Activated CD4-positive, alpha-beta T cell treated with anti-CD3 and anti-CD28 coated beads, Interleukin-2, amount 10 ng/mL, durations not matched to agents 7 days and 5 days (primary cell): ENCODE results near the gene SIM1. TPM values are rescaled to one million over a fixed set of nuclear protein-coding genes. Genes with fewer than 3 reads are reported as not detected.
A peak's percentile ranks its signal among the peaks of the same experiment; 100 is the strongest.

Source experiments
- CTCF ChIA-PET: fragments of 350-600 bp; sonication (Branson Sonifier 250); formaldehyde crosslinking; loops from one replicate; lab custom pipeline; 2021; ENCODE audit warnings: antibody characterized with exemption; lab: Charles Lee
- POLR2A ChIA-PET: fragments of 350-600 bp; sonication (Branson Sonifier 250); formaldehyde crosslinking; loops from one replicate; lab custom pipeline; 2021; ENCODE audit warnings: antibody characterized with exemption; lab: Charles Lee
- DNase-seq: peaks from one replicate; pipeline ENCODE4 v3.0.0-alpha.2; 2020
- H3K27ac Mint-ChIP-seq: one replicate; pipeline ENCODE4 v1.8.0; 2021; ENCODE audit warnings: mild to moderate bottlenecking, moderate library complexity, mixed read lengths
- H3K27me3 Mint-ChIP-seq: one replicate; pipeline ENCODE4 v1.8.0; 2021; ENCODE audit warnings: mixed read lengths
- H3K36me3 Mint-ChIP-seq: one replicate; pipeline ENCODE4 v1.8.0; 2021; ENCODE audit warnings: low read depth, mixed read lengths
- H3K4me1 Mint-ChIP-seq: one replicate; pipeline ENCODE4 v1.8.0; 2021; ENCODE audit warnings: mixed read lengths
- H3K4me3 Mint-ChIP-seq: one replicate; pipeline ENCODE4 v1.8.0; 2021; ENCODE audit warnings: mild to moderate bottlenecking, moderate library complexity, mixed read lengths
- H3K9me3 Mint-ChIP-seq: one replicate; pipeline ENCODE4 v1.8.0; 2021; ENCODE audit warnings: mixed read lengths
- total RNA-seq, 2 experiments: library from RNA; stranded (reverse); gene quantifications; one replicate each; pipeline ENCODE4 v1.2.3, GENCODE V29; 2021

Gene SIM1
- total RNA-seq, 2 experiments from 2014 or later: not detected

GRCh38 chr6:100466410-100467128, 1.8 kb upstream of the SIM1 start:
- POLR2A ChIA-PET: no interaction called here

GRCh38 chr6:100465701-100466409, 1.1 kb upstream of the SIM1 start:
- Mint-ChIP-seq H3K36me3 (peaks cover 13% of the 10 kb centered on the region), H3K27ac (peak overlapping the region; percentile 80), H3K4me3 (peak overlapping the region; percentile 47), H3K27me3 (peaks cover 86% of the 10 kb centered on the region), H3K4me1 (peaks cover 20% of the 10 kb centered on the region), H3K9me3 (peaks cover 8% of the 10 kb centered on the region)
- no peak for DNase-seq
- ChIA-PET CTCF (interaction anchor here (0.6 to 3.5 kb wide), 3 partner anchors 9 to 961 kb away, joined by 4 to 20 read pairs (median 6); no protein-coding TSS in a partner anchor), POLR2A (no interaction called here)

More at GRCh38 chr6:100466410-100467128, 1.8 kb upstream of the SIM1 start:
- DNase-seq: no peak
- H3K27me3 Mint-ChIP-seq: peaks cover 87% of the 10 kb centered on the region
- peak overlapping the region; percentile 25 for H3K27ac Mint-ChIP-seq
- peak overlapping the region; percentile 6 for H3K4me3 Mint-ChIP-seq
- H3K4me1 Mint-ChIP-seq: peaks cover 17% of the 10 kb centered on the region
- peaks cover 13% of the 10 kb centered on the region for H3K36me3 Mint-ChIP-seq
- peaks cover 8% of the 10 kb centered on the region for H3K9me3 Mint-ChIP-seq
- CTCF ChIA-PET: interaction anchor here (0.6 to 3.5 kb wide), 4 partner anchors 10 to 961 kb away, joined by 4 to 20 read pairs (median 6); no protein-coding TSS in a partner anchor

GRCh38 chr6:100464162-100464851, 414 bp downstream of the SIM1 start:
- ChIA-PET CTCF (interaction anchor here (1.9 to 3.5 kb wide), 2 partner anchors 8 to 16 kb away, joined by 6 to 20 read pairs; no protein-coding TSS in a partner anchor), POLR2A (no interaction called here)
- Mint-ChIP-seq H3K27ac (peak overlapping the region; percentile 41), H3K36me3 (peaks cover 13% of the 10 kb centered on the region), H3K9me3 (peaks cover 8% of the 10 kb centered on the region), H3K4me3 (no peak overlapping the region), H3K27me3 (peaks cover 87% of the 10 kb centered on the region), H3K4me1 (peaks cover 20% of the 10 kb centered on the region)
- DNase-seq: no peak

- DNase-seq: no peak
- Mint-ChIP-seq H3K4me3 (no peak overlapping the region), H3K4me1 (peaks cover 20% of the 10 kb centered on the region), H3K36me3 (peaks cover 16% of the 10 kb centered on the region), H3K27me3 (peaks cover 89% of the 10 kb centered on the region), H3K9me3 (peaks cover 8% of the 10 kb centered on the region), H3K27ac (peak overlapping the region; percentile 41)
- POLR2A ChIA-PET: no interaction called here
- CTCF ChIA-PET: no interaction called here
These were observed 1.0 kb downstream of the SIM1 start for GRCh38 chr6:100463630-100464161.

GRCh38 chr6:100462706-100463629, 1.8 kb downstream of the SIM1 start:
- Mint-ChIP-seq H3K4me3 (peak overlapping the region; percentile 1), H3K27ac (no peak overlapping the region), H3K36me3 (peaks cover 15% of the 10 kb centered on the region), H3K4me1 (peaks cover 19% of the 10 kb centered on the region), H3K27me3 (peaks cover 90% of the 10 kb centered on the region), H3K9me3 (peaks cover 6% of the 10 kb centered on the region)
- no peak for DNase-seq
- CTCF ChIA-PET: interaction anchor here (1.1 kb wide), 1 partner anchor 9 kb away, joined by 3 read pairs; no protein-coding TSS in a partner anchor
- POLR2A ChIA-PET: no interaction called here

- Mint-ChIP-seq H3K4me1 (peaks cover 17% of the 10 kb centered on the region), H3K36me3 (peaks cover 13% of the 10 kb centered on the region), H3K27me3 (peaks cover 90% of the 10 kb centered on the region), H3K9me3 (peaks cover 6% of the 10 kb centered on the region), H3K4me3 (peak overlapping the region; percentile 34), H3K27ac (no peak overlapping the region)
- no peak for DNase-seq
- POLR2A ChIA-PET: no interaction called here
- CTCF ChIA-PET: interaction anchor here (1.1 kb wide), 1 partner anchor 10 kb away, joined by 3 read pairs; no protein-coding TSS in a partner anchor
These were observed 2.6 kb downstream of the SIM1 start for GRCh38 chr6:100461917-100462705.

GRCh38 chr6:100461278-100461916, 3.3 kb downstream of the SIM1 start:
- Mint-ChIP-seq H3K4me1 (peaks cover 16% of the 10 kb centered on the region), H3K4me3 (no peak overlapping the region), H3K27ac (no peak overlapping the region), H3K36me3 (peaks cover 13% of the 10 kb centered on the region), H3K9me3 (peaks cover 6% of the 10 kb centered on the region), H3K27me3 (peaks cover 83% of the 10 kb centered on the region)
- DNase-seq: no peak
- ChIA-PET CTCF (interaction anchor here (0.6 to 1.2 kb wide), 3 partner anchors 10 to 27 kb away, joined by 3 read pairs; no protein-coding TSS in a partner anchor), POLR2A (no interaction called here)

GRCh38 chr6:100460650-100461204, 4.0 kb downstream of the SIM1 start:
- ChIA-PET POLR2A (no interaction called here), CTCF (interaction anchor here (0.6 to 1.4 kb wide), 5 partner anchors 10 to 852 kb away, joined by 3 to 4 read pairs (median 3); no protein-coding TSS in a partner anchor)

GRCh38 chr6:100459592-100460184, 5.0 kb downstream of the SIM1 start:
- Mint-ChIP-seq H3K4me1 (peaks cover 11% of the 10 kb centered on the region), H3K36me3 (peaks cover 14% of the 10 kb centered on the region), H3K27me3 (peaks cover 68% of the 10 kb centered on the region), H3K9me3 (peaks cover 6% of the 10 kb centered on the region), H3K27ac (no peak overlapping the region), H3K4me3 (no peak overlapping the region)
- DNase-seq: no peak
- ChIA-PET CTCF (interaction anchor here (1.4 kb wide), 1 partner anchor 851 kb away, joined by 4 read pairs; no protein-coding TSS in a partner anchor), POLR2A (no interaction called here)

More at GRCh38 chr6:100460650-100461204, 4.0 kb downstream of the SIM1 start:
- Mint-ChIP-seq H3K27ac (no peak overlapping the region), H3K4me3 (no peak overlapping the region), H3K27me3 (peaks cover 77% of the 10 kb centered on the region), H3K9me3 (peaks cover 2% of the 10 kb centered on the region), H3K4me1 (peaks cover 14% of the 10 kb centered on the region), H3K36me3 (peaks cover 13% of the 10 kb centered on the region)
- no peak for DNase-seq
